HG03565 (cell line): ENCODE results near the gene PGA5.
"Not testable (repeated sequence)": the region's sequence is repeated elsewhere in the genome, so short reads cannot be mapped to it uniquely, and the experiment has no call there.

Experiments
- ATAC-seq: cut with Tn5 transposase; IDR thresholded peaks from one replicate; pipeline ENCODE4 v1.9.1; 2021; ENCODE audit warnings: mild to moderate bottlenecking, moderate library complexity; ENCODE audit not compliant: unreplicated experiment

Gene PGA5

GRCh38 chr11:61222692-61223091 lies 18.3 kb upstream of the PGA5 start:
- not testable (repeated sequence) for ATAC-seq

GRCh38 chr11:61226457-61227137 lies 14.4 kb upstream of the PGA5 start:
- not testable (repeated sequence) for ATAC-seq

- not testable (repeated sequence) for ATAC-seq
These were observed 11.5 kb upstream of the PGA5 start for GRCh38 chr11:61229458-61229857.

GRCh38 chr11:61231033-61231432 lies 9.9 kb upstream of the PGA5 start:
- not testable (repeated sequence) for ATAC-seq

- not testable (repeated sequence) for ATAC-seq
These were observed 9.4 kb upstream of the PGA5 start for GRCh38 chr11:61231585-61231984.

GRCh38 chr11:61232548-61233145 lies 8.3 kb upstream of the PGA5 start:
- ATAC-seq = not testable (repeated sequence)

- ATAC-seq = not testable (repeated sequence)
These were observed 3.8 kb upstream of the PGA5 start for GRCh38 chr11:61237130-61237529.

- not testable (repeated sequence) for ATAC-seq
These were observed 687 bp upstream of the PGA5 start for GRCh38 chr11:61240288-61240687.

GRCh38 chr11:61241526-61241925 lies 551 bp downstream of the PGA5 start:
- not testable (repeated sequence) for ATAC-seq

GRCh38 chr11:61245284-61245964 lies 4.4 kb downstream of the PGA5 start:
- ATAC-seq = not testable (repeated sequence)

GRCh38 chr11:61248071-61248470 lies 7.1 kb downstream of the PGA5 start:
- ATAC-seq = not testable (repeated sequence)

GRCh38 chr11:61249201-61249600 lies 8.2 kb downstream of the PGA5 start:
- not testable (repeated sequence) for ATAC-seq

GRCh38 chr11:61250796-61251765 lies 10.1 kb downstream of the PGA5 start:
- ATAC-seq = not testable (repeated sequence)

- ATAC-seq = not testable (repeated sequence)
These were observed 11.4 kb downstream of the PGA5 start for GRCh38 chr11:61252332-61252731.

GRCh38 chr11:61254403-61255025 lies 13.5 kb downstream of the PGA5 start:
- no peak for ATAC-seq

- no peak for ATAC-seq
These were observed 15.9 kb downstream of the PGA5 start for GRCh38 chr11:61256710-61257482.

- no peak for ATAC-seq
These were observed 17.6 kb downstream of the PGA5 start for GRCh38 chr11:61258546-61258945.

- no peak for ATAC-seq
These were observed 18.4 kb downstream of the PGA5 start for GRCh38 chr11:61259363-61259762.

- ATAC-seq = no peak
These were observed 23.4 kb downstream of the PGA5 start for GRCh38 chr11:61264371-61264770.

- ATAC-seq = no peak
These were observed 23.8 kb downstream of the PGA5 start for GRCh38 chr11:61264795-61265194.
